ENCODE measurements around the gene IL17C. TPM values are rescaled to one million over a fixed set of nuclear protein-coding genes. Genes with fewer than 3 reads are reported as not detected.
"Not testable (repeated sequence)": the region's sequence is repeated elsewhere in the genome, so short reads cannot be mapped to it uniquely, and the experiment has no call there.

Gene IL17C
- total RNA-seq, 2 donors from 2014 or later = not detected

DNA sequence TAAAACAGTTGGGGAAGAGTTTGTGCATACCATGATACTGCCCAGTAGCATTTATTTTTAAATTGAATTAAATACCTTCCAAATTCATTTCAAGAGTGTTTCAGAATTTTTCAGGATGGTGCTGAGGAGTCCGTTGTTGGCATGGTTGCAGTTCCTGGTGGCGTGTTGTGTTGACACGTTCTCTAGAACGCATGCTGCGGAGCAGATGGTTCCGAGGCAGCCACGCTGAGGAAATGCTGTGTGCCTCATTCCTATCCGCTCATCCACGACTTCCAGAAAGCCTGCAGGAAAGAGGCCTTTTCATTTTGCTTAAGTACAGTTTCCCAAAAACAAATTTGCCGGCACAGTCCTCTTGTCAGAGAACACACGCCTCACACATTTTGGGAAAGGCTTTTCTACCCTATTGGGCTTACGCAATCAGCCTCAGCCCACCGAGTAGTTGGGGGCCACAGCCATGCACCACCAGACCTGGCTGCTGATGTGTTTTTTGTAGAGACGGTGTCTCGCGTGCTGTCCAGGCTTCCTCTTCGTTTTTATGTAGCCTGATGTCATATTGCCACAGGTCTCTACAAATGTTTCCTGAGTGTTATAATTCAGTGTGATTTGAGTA, 32.1 kb upstream of the IL17C start:
- no peak for ATAC-seq
- no peak for DNase-seq
- intact Hi-C loops (cut with DNase I) = no loop called here

- DNase-seq (no peak), ATAC-seq (no peak)
- intact Hi-C loops (cut with DNase I) = no loop called here
Measured at GRCh38 chr16:88608076-88608475, 30.3 kb upstream of the IL17C start.

GRCh38 chr16:88609426-88609825, 28.9 kb upstream of the IL17C start:
- intact Hi-C loops (cut with DNase I); DNase-seq; ATAC-seq: not testable (repeated sequence)

GRCh38 chr16:88610080-88610479, 28.3 kb upstream of the IL17C start:
- no peak for ATAC-seq
- DNase-seq = no peak
- intact Hi-C loops (cut with DNase I) = no loop called here

DNA sequence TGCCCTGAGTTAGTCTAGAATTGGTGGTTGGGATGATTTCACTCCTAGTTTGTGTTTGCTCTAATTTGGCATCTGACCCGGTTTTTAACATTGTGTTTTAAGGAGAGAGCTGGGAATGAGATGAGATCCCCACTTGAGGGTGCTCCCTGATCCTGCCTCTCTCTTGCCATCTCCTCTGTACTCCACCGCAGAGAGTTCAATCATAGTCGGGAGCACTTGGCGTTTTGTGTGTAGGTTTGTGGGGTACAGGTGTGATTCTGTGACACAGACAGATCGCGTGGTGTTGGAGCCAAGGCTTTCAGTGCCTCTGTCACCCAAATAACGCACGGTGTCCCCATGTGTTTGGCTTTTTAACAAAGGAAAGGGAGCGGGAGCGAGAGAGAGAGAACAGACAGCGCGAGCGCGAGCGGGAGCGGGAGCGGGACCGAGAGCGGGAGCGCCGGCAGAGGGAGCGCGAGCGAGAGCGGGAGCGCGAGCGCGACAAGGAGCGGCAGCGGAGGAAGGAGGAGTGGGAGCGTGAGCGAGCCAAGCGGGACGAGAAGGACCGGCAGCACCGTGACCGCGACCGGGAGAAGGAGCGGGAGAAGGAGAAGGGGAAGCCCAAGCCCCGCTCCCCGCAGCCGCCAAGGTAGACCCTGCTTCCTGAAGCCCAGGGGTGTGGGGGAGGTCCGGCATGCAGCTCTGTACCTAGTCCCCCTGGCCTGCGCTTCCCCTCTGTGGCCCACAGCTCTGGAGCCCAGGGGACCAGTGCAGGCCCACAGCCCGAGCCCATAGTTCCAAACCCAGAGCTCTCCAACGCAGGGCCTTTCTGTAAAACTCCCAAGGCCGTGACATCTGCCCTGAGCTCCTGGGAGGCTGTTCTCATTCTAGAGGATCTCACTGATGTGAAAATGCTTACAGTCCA, 27.2 kb upstream of the IL17C start:
- ATAC-seq (no peak), DNase-seq (no peak)
- intact Hi-C loops (cut with DNase I) = no loop called here

- ATAC-seq (no peak), DNase-seq (no peak)
- intact Hi-C loops (cut with DNase I) = no loop called here
Measured at GRCh38 chr16:88613293-88613692, 25.1 kb upstream of the IL17C start.

DNA sequence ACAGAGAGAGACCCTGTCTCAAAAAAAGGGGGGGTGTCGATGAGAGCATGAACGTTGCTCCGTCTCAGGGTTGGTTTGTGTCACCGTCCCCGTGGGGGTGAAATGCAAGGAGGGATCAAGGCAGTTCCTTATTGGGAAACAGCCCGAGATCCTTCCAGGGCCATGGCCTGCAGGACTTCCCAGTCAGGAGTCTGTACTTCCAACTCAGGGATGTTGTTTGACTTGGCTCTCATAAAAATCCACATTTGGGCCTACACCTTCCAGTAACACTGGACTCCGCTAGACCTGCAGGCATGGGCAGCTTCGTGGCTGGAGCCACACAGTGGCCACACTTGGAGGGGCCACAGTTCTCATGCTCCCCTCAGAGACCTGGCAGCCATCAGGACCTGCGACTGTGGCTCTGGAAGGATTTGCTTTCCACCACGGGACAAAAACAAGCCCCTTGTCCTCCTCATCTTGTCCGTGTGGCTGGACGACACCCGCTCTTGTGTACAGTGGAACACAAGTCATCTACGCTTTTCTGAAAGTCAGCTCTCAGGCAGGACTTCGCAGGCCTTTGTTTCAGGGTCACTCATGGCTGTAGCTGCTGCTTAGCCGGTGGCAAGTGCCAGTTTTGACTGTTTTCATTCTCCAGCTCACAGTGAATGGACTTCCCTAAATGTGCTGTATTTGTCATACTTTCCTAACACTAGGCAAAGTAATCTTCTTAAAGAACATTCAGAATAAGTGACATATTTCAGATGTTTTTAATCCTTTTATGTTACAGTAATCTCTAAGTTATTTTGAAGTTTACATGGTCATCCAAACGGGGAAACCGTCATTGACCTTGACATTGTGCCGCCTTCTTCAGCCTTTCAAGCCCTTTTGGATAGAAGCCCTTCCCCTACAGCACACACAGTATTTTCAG, 24.2 kb upstream of the IL17C start:
- intact Hi-C loops (cut with DNase I) = no loop called here
- DNase-seq (no peak), ATAC-seq (no peak)

DNA sequence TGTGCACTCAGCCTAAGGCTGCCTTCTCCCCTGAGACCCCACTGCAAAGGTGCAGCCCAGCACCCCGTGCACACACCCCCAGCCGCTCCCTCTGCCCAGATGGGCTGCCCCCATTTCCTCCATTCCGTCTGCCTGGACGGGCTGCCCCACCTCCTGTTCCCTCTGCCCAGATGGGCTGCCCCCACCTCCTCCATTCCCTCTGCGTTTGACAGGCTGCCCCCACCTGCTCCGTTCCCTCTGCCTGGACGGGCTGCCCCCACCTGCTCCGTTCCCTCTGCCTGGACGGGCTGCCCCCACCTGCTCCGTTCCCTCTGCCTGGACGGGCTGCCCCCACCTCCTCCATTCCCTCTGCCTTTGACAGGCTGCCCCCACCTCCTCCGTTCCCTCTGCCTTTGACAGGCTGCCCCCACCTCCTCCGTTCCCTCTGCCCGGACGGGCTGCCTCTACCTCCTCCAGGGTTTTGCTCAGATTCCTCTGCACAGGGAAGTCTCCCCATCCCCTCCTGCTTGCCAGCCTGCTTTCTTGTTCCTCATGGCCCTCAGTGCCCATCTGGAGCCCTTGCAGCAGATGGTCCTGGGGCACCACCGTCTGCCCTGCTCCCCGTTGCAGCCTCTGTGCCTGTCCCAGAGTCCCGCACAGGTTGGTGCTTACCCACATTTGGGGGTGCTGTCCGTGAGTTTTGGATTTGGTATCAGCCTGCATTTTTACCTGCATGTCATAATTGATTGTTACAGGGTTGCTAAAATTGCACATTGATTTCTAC, 23.4 kb upstream of the IL17C start:
- DNase-seq = no peak
- intact Hi-C loops (cut with DNase I) = no loop called here
- ATAC-seq = no peak

GRCh38 chr16:88616320-88616719, 22.1 kb upstream of the IL17C start:
- intact Hi-C loops (cut with DNase I) = no loop called here
- ATAC-seq (no peak), DNase-seq (no peak)

GRCh38 chr16:88616736-88617135, 21.6 kb upstream of the IL17C start:
- intact Hi-C loops (cut with DNase I) = no loop called here
- ATAC-seq = no peak
- DNase-seq = no peak

GRCh38 chr16:88617268-88618031, 20.9 kb upstream of the IL17C start:
- ATAC-seq = no peak
- intact Hi-C loops (cut with DNase I) = no loop called here
- DNase-seq = no peak

GRCh38 chr16:88618182-88618955, 20.0 kb upstream of the IL17C start:
- intact Hi-C loops (cut with DNase I) = no loop called here
- DNase-seq (no peak), ATAC-seq (peak; percentile 17 to 46)

GRCh38 chr16:88618956-88619667, 19.3 kb upstream of the IL17C start:
- no peak for DNase-seq
- peak in 1 of 2 donors; percentile 24 for ATAC-seq
- intact Hi-C loops (cut with DNase I) = no loop called here

GRCh38 chr16:88619859-88620815, 18.2 kb upstream of the IL17C start:
- peak; percentile 4 to 32 for ATAC-seq
- intact Hi-C loops (cut with DNase I) = no loop called here

GRCh38 chr16:88622125-88622524, 16.2 kb upstream of the IL17C start:
- DNase-seq (no peak), ATAC-seq (no peak)
- intact Hi-C loops (cut with DNase I) = no loop called here

More at GRCh38 chr16:88619859-88620815, 18.2 kb upstream of the IL17C start:
- DNase-seq = no peak

GRCh38 chr16:88622866-88623265, 15.5 kb upstream of the IL17C start:
- DNase-seq (no peak), ATAC-seq (no peak)
- intact Hi-C loops (cut with DNase I) = no loop called here
